NCI-H524 (cell line): ENCODE data around the gene ATG13.
"Not testable (repeated sequence)": the region's sequence is repeated elsewhere in the genome, so short reads cannot be mapped to it uniquely, and the experiment has no call there.

ENCODE experiments used
- DNase-seq, 2 experiments: peaks; one replicate each; lab custom pipeline; 2025; lab: John Stamatoyannopoulos, UW

ATG13 gene

DNA sequence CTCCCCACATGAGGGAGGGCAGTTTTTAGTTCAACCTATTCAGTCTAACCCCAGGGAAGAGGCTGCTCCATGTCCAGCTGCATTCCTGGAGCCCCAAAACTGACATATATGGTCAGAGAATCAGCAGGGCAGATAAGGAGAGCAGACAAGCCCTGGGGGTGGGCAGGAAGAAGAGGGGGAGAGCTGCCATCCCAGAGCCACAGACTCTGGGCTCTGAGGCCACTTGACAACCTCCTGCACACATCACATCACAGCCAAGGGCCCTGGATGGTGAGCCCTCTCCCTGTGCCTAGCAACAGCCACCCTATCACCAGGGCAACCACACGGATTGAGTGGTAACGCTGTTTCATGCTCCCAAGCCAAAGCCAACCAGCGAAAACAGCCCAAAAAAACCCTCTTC is 80.0 kb downstream of the ATG13 start:
- DNase-seq: no peak

DNA sequence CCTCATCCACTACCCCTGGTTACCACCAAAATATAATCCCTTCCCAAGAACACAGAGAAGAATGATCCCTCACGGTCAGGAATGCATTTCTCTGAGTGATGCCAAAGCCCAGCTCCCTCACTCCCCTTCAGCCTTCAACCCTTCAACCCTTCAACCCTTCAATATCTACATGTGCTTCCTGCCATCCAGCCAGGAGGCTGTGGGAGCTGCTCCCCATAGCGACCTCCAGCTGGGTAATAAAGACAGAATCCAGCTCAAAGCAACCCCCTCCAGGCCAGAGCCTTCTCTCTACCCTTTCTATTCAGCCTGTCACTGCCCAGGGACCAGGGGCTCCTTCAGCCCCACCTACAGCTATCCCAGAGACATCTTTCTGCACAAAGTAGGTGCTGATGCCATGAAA is 80.4 kb downstream of the ATG13 start:
- no peak for DNase-seq

DNA sequence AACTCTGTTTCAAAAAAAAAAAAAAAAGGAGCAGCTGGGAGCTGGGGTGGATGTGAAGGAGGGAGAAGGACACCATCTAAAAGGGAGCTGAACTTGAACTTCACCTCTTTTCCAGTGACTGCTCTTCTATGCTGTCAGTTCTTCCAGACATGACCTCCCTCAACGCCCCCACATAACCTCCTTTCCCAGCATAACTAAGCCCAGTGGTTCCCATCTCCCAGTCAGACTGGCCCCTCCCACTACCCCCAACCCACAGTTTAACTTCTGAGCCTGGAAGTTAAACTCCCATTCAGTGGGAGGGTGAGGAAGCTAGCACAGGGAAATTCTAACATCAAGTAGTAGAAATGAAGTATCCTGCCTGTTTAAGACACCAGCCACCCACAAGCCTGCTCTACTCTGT is 81.2 kb downstream of the ATG13 start:
- DNase-seq: no peak

DNA sequence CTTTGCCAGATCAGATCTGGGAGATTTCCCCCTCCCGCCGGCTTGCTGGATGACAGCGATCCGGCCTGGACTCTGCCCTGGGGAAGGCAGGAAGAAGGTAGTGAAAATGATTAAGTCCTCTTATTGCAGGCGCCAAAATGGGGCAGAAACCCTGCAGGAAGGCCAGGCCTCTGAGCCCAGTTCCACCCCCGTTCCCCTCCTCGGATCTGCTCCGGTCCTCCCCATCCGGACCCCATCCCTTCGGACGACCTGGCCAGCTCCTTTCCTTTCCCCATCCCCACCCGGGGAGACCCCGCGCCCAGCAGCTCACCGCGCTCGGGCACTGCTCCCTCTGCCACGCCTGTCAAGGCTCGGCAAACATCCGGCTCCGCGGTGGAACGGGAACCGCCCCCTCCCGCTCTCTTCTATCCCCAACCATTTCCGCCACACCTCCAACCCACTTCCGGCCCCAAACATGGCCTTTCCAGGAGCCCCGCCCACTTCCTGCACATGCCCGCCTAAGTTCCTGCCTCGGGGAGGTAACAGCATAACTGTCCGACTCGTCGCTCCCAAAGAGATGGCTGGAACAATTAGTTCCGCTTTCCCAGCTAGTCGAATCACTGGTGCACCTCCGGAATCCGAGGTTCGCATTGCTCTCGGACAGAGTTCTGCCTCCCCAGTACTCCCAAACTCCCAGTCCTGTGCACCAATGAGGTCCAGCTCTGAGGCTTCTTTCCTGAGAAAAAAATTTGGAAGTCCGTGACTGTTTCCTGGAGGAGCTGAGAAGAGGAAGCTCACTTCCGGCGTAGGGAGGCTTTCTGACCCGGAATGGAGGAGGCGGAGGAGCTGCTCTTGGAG is 83.1 kb downstream of the ATG13 start, which contains the start of the genes ARHGAP1 and ZNF408:
ARHGAP1 (minus strand) TSS at position 379 of the 837 bp plus-strand sequence. CDS start 4,512 bp downstream, outside the sequence.
ZNF408 (plus strand) TSS at position 791 of the 837 bp plus-strand sequence; CDS start at position 808, 17 bp downstream.
- DNase-seq: peak; percentile 95 to 96

DNA sequence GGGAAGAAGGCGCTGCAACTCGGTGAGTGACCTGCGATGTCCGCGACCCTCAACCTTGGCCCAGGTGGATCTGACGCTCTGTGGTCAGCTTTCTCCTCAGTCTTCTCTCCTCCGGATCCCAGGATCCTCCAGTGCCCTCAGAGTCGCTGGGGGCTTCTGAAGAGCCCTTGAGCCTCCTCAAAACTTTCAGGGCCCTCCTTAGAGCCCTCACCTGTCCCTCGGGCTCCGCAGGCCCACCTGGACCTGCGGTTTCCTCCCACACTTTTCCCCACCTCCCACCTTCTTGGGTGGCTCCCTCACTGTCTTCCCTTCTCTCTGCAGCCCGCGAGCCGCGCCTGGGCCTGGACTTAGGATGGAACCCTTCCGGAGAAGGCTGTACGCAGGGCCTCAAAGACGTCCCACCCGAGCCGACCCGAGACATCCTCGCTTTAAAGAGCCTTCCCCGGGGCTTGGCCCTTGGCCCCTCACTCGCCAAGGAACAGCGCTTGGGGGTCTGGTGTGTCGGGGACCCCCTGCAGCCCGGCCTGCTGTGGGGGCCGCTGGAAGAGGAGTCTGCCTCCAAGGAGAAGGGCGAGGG is 83.8 kb downstream of the ATG13 start:
- DNase-seq: no peak

DNA sequence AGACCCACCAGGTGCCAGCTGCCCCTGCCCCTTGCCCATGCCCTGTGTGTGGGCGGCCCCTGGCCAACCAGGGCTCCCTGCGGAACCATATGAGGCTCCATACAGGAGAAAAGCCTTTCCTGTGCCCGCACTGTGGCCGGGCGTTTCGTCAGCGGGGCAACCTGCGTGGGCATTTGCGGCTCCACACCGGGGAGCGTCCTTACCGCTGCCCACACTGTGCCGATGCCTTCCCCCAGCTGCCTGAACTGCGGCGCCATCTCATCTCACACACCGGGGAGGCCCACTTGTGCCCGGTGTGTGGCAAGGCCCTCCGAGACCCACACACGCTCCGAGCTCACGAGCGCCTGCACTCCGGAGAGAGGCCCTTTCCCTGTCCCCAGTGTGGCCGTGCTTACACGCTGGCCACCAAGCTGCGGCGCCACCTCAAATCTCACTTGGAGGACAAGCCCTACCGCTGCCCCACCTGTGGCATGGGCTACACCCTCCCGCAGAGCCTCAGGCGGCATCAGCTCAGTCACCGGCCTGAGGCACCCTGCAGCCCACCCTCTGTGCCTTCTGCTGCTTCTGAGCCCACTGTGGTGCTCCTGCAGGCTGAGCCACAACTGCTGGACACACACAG is 87.8 kb downstream of the ATG13 start:
- DNase-seq: no peak

DNA sequence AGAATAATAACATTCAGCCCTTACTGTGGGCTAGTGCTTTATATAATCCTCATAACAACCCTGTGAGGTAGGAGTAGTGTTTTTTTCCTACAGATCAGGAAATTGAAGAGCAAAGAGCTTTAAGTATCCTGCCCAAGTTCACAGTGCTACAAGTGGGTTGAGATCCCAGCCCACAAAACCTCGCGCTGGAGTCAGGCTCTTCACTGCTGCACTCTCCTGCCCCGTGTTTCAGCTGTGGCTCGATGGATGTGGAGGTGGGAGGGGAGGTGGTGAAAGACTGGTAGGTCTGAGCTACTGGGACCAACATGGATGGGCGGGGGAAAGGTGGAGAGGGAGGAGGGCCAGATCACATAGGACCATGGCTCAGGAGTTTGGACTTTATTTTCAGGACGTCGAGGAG is 89.5 kb downstream of the ATG13 start:
- no peak for DNase-seq

DNA sequence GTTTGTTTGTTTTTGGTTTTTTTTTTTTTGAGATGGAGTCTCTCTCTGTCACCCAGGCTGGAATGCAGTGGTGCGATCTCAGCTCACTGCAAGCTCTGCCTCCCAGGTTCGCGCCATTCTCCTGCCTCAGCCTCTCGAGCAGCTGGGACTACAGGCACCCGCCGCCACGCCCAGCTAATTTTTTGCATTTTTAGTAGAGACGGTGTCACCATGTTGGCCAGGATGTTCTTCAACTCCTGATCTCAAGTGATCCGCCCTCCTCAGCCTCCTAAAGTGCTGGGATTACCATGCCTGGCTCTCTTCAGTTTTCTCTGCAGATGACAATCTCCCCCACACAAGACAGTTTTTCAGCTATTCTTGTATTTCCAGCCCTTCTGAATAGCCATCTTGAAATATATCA is 92.0 kb downstream of the ATG13 start:
- not testable (repeated sequence) for DNase-seq

DNA sequence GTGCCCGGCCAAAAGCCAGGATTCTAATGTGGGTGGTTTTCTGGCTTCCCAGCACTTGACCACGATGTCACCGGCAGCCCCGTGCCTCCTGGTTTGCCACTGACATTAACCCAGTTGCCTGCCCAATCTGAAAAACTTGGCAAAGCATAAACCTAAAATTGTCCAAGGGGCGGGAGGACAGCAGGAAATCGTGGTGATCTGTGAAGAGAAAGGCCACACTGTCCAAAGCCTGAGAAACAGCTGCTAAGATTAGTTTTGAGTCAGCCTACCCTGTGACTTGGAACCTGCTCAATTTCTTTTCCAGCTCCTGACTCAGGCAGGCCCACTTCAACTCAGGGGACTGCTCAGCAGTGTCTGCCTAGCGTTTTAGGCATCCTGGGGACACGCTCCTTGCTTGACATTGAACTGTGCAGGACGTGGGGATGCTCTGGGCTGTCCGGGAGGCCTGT is 93.5 kb downstream of the ATG13 start:
- no peak for DNase-seq

DNA sequence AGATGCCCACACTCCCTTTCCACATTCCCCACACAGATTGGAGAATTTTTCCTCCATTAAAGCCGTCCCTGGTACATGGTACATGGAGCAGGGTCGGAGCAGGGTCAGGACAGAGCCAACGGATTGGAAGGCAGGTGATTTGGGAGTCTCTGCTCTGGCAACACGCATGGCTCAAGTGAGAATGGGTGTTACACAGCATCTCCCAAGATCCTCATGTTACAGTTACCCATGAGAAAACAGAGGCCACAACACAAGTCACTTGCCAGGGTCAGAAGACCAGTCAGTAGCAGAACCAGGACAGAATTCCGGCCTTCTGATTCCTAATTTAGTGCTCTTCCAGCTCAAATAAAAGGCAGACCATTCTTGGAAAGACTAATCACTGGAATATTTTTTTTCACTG is 94.0 kb downstream of the ATG13 start:
- no peak for DNase-seq

DNA sequence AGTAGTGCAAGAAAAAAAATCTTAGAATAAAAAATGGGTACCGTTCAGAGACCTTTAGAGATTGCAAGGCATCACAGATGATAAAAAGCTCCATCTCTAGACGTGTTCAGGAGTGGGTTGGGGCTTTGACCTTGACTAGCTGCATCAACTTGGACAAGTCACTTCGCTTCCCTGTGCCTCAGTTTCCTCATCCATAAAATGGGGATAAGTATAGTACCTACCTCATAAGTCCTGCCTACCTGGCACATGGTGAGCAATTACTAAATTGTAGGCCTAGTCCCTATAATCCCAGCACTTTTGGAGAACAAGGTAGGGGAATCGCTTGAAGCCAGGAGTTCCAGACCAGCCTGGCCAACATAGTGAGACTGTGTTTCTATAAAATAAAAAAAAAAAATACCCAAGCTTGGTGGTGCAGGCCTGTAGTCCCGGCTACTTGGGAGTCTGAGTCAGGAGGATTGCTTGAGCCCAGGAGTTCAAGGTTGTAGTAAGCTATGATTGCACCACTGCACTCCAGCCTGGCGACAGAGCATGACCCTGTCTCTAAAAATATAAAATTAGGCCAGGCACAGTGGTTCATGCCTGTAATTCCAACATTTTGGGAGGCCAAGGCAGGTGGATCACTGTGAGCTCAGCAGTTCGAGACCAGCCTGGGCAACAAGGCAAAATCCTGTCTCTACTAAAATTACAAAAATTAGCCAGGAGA is 95.7 kb downstream of the ATG13 start:
- no peak for DNase-seq

DNA sequence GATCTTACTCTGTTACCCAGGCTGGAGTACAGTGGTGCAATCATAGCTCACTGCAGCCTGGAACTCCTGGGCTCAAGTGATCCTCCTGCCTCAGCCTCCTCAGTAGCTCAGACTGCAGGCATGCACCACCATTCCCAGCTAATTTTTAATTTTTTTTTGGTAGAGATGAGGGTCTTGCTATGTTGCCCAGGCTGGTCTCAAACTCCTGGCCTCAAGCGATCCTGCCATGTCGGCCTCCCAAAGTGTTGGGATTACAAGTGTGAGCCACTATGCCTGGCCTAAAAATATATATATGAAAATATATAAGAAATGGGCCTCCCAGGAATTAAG is 100.4 kb downstream of the ATG13 start:
- not testable (repeated sequence) for DNase-seq

DNA sequence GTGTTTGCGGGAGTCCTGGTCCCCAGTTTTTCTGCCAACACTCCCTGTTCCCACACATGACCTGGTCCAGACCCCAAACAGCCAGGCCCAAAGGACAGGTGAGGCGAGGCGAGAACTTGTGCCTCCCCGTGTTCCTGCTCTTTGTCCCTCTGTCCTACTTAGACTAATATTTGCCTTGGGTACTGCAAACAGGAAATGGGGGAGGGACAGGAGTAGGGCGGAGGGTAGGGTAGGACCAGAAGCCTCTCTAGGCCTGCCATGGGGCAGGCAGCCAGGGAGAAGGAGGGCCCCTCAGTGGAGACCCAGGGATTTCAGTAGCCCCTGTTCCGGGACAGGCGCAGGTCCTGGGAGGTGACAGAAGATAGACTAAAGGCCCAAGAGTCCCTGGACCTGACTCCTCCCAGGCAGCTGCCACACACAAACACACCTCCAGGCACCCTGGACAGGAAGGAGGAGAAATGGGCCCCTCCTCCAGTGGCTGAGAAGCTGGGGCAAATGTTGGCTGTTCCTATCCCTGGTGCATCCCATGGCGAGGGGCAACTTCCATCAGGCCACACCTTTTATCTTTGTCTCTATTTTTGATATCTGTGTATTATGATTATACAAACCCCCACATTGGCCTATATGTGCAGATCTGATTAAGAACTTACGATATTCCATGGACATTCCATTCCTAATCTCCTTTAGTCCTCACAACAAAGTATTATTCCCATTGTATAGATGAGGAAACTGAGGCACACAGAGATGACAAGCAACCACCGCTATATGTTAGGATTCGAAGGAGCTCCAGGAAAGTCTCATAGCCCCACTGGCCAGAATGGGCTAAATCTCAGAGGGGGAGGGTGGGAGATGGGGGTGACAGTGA is 101.0 kb downstream of the ATG13 start:
- DNase-seq: no peak

DNA sequence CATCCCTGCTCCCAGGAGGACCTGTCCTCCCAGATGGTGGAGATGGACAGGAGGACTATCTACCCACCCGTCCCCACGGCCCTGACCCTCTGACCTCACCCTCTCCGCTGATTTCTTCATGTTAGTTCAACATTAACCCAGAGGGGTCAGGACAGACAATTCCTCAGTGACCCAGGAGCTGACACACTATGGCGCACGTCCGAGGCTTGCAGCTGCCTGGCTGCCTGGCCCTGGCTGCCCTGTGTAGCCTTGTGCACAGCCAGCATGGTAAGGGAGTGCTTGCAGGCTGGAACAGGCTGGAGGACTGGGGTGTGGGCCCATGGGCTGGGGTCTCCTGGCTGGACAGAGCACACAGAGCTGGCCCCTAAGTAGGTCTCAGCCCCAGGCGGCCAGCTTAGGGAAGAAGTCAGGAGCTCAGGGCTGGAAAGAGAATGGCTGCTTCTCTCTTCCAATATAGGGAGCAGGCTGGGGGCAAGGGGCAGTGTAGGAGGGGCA is 101.7 kb downstream of the ATG13 start, which contains the start of gene F2:
F2 (plus strand) TSS at position 166 of the 495 bp plus-strand sequence; CDS start at position 189, 23 bp downstream.
- no peak for DNase-seq

DNA sequence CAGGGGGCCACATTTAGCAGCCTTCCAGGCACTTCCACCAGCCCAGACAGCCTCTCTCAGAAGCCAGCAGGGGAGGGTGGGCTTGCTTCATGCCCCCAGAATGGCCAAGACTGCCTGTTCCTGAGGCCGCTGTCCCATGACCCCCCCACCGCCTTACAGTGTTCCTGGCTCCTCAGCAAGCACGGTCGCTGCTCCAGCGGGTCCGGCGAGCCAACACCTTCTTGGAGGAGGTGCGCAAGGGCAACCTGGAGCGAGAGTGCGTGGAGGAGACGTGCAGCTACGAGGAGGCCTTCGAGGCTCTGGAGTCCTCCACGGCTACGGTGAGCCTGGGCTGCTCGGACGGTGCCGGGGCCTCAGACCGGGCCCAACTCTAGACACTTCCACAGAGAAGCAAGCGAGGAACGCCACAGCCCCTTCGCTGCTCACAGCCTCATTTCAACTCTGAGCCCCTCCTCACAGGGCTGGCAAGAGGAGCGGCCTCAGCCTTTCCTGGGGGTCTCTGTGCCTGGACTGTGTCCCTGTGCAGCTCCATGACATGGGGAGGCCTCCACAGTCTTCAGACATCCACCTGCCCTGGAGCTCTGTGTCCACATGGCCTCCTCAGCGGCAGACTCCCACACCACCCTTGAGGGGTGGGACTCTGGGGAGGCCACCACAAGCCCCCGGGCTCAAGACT is 102.3 kb downstream of the ATG13 start:
- no peak for DNase-seq

DNA sequence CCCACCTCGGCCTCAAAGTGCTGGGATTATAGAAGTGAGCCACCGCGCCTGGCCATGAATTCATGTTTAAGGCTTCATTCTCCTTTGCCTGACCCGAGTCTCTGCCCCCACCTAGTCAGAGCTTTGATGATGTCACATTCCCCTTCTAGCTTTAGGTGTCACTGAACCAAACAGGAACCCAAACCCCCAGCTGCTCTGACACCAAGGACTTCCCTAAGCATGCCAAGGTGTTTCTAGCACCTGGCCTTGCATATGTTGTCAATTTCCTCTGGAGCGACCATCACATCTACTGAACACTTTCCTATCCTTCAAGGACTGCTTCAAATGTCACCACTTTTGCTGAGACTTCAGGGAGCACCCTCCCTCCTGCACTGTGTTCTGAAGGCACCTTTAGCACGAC is 103.9 kb downstream of the ATG13 start:
- DNase-seq: no peak

DNA sequence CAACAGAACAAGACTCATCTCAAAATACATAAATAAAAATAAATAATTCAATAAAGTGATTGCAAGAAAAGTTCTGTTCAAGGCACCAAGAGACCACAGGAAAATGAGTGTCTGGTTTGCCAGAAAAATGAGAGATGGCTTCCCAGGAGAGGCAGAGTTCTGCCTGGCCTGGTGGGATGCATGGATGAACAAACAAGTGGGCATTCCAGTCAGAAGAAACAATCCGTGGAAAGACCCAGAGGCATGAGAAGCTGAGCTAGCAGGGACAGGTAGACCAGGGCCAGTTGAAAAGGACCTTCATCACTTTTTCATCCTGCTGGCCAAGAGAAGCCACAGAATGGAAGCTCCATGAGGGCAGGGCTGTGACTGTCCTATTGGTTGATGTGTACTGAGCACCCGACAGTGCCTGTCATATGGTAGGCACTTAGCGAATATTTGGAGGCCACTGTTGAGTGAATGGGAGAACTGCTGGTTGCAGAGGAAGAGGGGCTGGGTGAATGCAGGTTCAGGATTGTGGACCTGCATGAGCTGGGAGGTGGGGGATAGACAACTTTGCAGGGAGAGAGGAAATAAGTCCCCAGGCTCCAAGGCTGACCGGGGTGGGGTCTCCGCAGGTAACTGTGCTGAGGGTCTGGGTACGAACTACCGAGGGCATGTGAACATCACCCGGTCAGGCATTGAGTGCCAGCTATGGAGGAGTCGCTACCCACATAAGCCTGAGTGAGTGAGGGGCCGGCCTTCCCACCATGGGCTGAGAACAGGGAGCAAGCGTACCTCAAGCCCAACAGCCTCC is 105.4 kb downstream of the ATG13 start:
- no peak for DNase-seq

DNA sequence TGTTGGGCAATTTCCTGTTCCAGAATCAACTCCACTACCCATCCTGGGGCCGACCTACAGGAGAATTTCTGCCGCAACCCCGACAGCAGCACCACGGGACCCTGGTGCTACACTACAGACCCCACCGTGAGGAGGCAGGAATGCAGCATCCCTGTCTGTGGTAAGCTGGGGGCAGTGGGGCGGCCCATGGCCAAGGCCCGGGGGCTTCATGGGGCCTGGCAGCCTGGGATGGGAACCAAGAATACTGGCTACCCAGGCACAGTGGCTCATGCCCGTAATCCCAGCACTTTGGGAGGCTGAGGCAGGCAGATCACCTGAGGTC is 106.0 kb downstream of the ATG13 start:
- DNase-seq: no peak

DNA sequence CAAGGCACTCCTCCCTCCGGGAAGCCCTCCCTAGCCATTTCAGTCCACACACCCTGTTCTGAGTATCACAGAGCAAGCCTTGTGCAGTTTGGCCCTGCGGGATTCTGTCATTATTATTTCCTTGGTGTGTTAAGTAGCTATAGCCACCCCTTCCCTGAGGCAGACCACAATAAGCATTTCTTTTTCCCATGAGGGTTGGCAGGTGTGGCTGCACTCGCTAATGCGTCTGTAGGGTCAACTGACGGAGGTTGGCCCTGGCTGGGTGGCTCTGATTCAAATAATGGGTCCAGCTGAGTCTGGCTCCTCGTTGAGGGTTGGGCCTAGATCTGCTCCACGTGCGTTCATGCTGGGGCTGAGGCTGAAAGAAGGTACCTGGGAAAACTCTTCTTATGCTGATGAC is 106.7 kb downstream of the ATG13 start:
- DNase-seq: no peak
